GM18868 (cell line): ENCODE measurements around the gene RPS5.
"Not testable (repeated sequence)": the region's sequence is repeated elsewhere in the genome, so short reads cannot be mapped to it uniquely, and the experiment has no call there.

Experiments used
- ATAC-seq: cut with Tn5 transposase; IDR thresholded peaks from one replicate; pipeline ENCODE4 v1.9.1; 2021; ENCODE audit warnings: mild to moderate bottlenecking, moderate library complexity; ENCODE audit not compliant: unreplicated experiment

The RPS5 gene

DNA sequence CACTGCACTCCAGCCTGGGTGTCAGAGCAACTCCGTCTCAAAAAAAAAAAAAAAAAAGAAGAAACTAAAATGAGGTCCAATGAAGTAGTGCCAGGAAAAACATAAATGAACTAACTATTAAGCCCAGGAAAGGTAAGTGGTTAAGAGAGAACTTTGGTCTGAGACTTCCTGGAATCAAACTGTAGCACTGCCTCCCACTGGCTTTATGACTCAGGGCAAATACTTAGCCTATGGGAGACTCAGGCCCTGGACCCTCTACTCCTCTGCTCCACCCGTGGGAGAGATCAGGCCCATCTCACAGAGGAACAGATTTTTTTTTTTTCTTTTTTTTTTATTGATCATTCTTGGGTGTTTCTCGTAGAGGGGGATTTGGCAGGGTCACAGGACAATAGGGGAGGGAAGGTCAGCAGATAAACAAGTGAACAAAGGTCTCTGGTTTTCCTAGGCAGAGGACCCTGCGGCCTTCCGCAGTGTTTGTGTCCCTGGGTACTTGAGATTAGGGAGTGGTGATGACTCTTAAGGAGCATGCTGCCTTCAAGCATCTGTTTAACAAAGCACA, 16.9 kb downstream of the RPS5 start:
- ATAC-seq: not testable (repeated sequence)

- no peak for ATAC-seq
Measured at GRCh38 chr19:58406818-58407657, 20.0 kb downstream of the RPS5 start.

DNA sequence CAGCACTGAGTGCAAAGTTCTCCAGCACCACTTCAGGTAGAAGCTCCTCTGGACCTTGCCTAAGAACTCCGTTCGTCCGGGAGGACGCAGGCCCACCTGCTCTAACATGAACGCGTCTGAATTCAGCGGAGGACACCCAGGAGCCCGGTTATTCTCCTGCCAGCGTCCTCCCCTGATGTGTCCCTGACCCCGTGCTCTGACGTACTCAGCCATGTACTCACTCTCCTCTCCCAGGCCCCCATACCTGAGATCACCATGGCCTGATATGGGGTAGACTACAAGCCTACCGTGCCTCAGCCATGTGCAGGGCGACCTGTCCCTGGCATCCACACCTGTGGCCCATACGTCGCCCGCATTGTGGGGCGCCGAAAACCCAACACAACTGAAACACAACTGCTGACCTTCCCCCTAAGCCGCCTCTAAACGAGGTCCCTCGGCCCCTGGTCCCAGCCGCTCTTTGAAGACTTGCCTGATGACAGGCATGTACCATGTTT, 20.6 kb downstream of the RPS5 start:
- no peak for ATAC-seq

- ATAC-seq: peak; percentile 94
Measured at GRCh38 chr19:58408152-58409009, 21.3 kb downstream of the RPS5 start, which contains the start of gene ZNF584. TSS of gene ZNF584 (plus strand) at chr19:58408649. CDS start at chr19:58409148, 499 bp downstream.

- no peak for ATAC-seq
Measured at GRCh38 chr19:58409010-58409790, 22.1 kb downstream of the RPS5 start.

DNA sequence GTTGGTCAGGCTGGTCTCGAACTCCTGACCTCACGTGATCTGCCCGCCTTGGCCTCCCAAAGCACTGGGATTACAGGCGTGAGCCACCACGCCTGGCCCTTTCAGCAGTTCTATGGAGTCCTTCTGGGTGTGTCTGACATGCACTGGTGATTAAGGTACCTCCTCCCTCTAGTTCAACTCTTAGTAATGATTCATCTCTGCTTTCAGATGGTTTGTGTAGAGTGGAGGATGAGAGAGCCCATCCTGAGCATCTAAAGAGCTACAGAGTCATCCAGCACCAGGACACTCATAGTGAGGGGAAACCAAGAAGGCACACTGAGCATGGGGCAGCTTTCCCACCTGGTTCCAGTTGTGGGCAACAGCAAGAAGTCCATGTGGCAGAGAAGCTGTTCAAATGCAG, 29.5 kb downstream of the RPS5 start:
- ATAC-seq: no peak

GRCh38 chr19:58417071-58417470, 30.0 kb downstream of the RPS5 start:
- ATAC-seq: no peak

DNA sequence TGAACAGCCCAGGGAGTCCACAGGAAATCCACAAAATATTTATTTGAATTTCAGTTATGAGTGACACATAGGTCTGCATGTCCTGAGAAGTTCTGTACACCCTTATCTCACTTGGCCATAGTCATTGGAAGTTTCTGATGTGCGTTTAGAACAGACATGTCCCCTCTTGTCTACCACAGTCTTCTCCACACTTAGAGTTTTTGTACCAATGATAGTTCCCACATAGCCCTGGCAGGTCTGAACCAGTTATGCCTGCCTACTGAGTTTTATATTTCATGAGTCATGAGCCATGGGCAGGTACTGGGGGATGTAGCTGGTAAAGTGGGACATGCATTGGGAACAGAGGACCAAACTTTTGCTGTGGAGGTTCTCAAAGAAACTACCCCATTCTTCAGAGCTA, 41.5 kb downstream of the RPS5 start:
- ATAC-seq: no peak

DNA sequence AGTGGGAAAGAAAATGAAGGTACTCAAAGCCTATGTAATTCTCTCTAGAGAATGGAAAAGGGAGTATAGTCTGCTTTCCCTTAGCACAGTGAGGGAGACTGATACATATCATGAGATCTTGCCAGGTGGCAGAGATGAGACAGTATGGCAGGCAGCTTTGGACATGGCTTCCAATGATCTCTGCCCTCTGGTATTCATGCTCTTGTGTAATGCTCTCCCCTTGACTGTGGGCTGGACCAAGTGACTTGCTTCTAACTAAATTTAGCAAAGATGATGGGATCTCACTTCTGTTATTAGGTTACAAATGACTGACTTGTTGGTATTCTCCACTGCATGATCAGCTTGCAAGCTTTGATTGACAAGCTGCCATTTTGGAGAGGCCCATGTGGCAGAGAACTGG, 42.7 kb downstream of the RPS5 start:
- no peak for ATAC-seq

GRCh38 chr19:58434217-58434616, 47.1 kb downstream of the RPS5 start:
- ATAC-seq: no peak

- peak; percentile 94 for ATAC-seq
Measured at GRCh38 chr19:58439576-58440554, 52.8 kb downstream of the RPS5 start, which contains the start of gene ZNF132. TSS of gene ZNF132 (minus strand) at chr19:58440153. CDS start at chr19:58439821, 332 bp downstream.

GRCh38 chr19:58440556-58440955, 53.5 kb downstream of the RPS5 start:
- no peak for ATAC-seq

- not testable (repeated sequence) for ATAC-seq
Measured at GRCh38 chr19:58442986-58443385, 55.9 kb downstream of the RPS5 start.
